Tibial artery (tissue), 4 donors: ENCODE data around the gene IL1RN.

ENCODE experiments used
- DNase-seq, 2 donors: peaks; one replicate each; pipeline ENCODE4 v3.0.0-alpha.2; 2019
- H3K27ac ChIP-seq, 2 donors: fragments of 200-600 bp; sonication (generic) in 1 of 2; 1 replicate in 1 of 2; 2 replicates in 1 of 2; pipeline ENCODE4 v1.5.1; 2018 to 2019; ENCODE audit warnings: mild to moderate bottlenecking in 1 of 2
- H3K27me3 ChIP-seq, 2 donors: fragments of 200-600 bp; sonication (generic) in 1 of 2; one replicate each; pipeline versions ENCODE4 v1.5.1 to v1.6.0; 2016 to 2019
- H3K36me3 ChIP-seq, 3 donors: fragments of 200-600 bp; sonication (generic) in 2 of 3; one replicate each; pipeline ENCODE4 v1.5.1; 2016 to 2019; ENCODE audit warnings: mild to moderate bottlenecking in 2 of 3
- H3K4me1 ChIP-seq, 4 donors: fragments of 200-600 bp; sonication (generic) in 2 of 4; 1 replicate in 3 of 4; 2 replicates in 1 of 4; pipeline ENCODE4 v1.5.1; 2016 to 2019
- H3K4me3 ChIP-seq, 2 donors: fragments of 200-600 bp; sonication (generic) in 1 of 2; 1 replicate in 1 of 2; 2 replicates in 1 of 2; pipeline ENCODE4 v1.5.1; 2018 to 2019; ENCODE audit warnings: mild to moderate bottlenecking in 2 of 2
- H3K9me3 ChIP-seq, 3 donors: fragments of 200-600 bp; sonication (generic) in 1 of 3; one replicate each; pipeline ENCODE4 v1.5.1; 2016 to 2019
- CTCF ChIP-seq, 2 experiments: fragments of 200-600 bp in 1 of 2; fragments of 450-650 bp in 1 of 2; IDR thresholded peaks; one replicate each; pipeline ENCODE4 v1.5.1; 2017 to 2019; ENCODE audit warnings: antibody characterized with exemption in 2 of 2, mild to moderate bottlenecking in 1 of 2, moderate library complexity in 1 of 2
- intact Hi-C: fragments of 100-400 bp; cut with DNase I; formaldehyde crosslinking; loops from one replicate; pipeline ENCODE4 v1.15.0; 2023; ENCODE audit warnings: low total_unique reads

Gene IL1RN

GRCh38 chr2:113175736-113176695 lies 48.6 kb downstream of the IL1RN start:
- H3K9me3 ChIP-seq, result no peaks in the 10 kb centered on the region
- no peaks in the 10 kb centered on the region for H3K27me3 ChIP-seq
- H3K4me1 ChIP-seq, result no peaks in the 10 kb centered on the region
- no peak for TF ChIP-seq CTCF (IDR thresholded peaks at IDR 0.05)
- DNase-seq, result peak in 1 of 2 donors; percentile 37
- H3K27ac ChIP-seq, result no peak overlapping the region
- no peaks in the 10 kb centered on the region for H3K36me3 ChIP-seq
- intact Hi-C loops, result no loop called here
- H3K4me3 ChIP-seq, result no peak overlapping the region

GRCh38 chr2:113176696-113177355 lies 49.4 kb downstream of the IL1RN start:
- no peak for TF ChIP-seq CTCF (IDR thresholded peaks at IDR 0.05)
- H3K4me3 ChIP-seq, result no peak overlapping the region
- H3K27me3 ChIP-seq, result no peaks in the 10 kb centered on the region
- intact Hi-C loops, result no loop called here
- no peaks in the 10 kb centered on the region for H3K36me3 ChIP-seq
- no peak overlapping the region for H3K27ac ChIP-seq
- peak in 1 of 2 donors; percentile 28 for DNase-seq
- no peaks in the 10 kb centered on the region for H3K9me3 ChIP-seq
- peaks cover 0 to 4% (median 0%) of the 10 kb centered on the region in 4 donors for H3K4me1 ChIP-seq

GRCh38 chr2:113178069-113178746 lies 50.8 kb downstream of the IL1RN start:
- H3K27ac ChIP-seq, result no peak overlapping the region
- H3K4me1 ChIP-seq, result peaks cover 0 to 4% (median 0%) of the 10 kb centered on the region in 4 donors
- H3K27me3 ChIP-seq, result no peaks in the 10 kb centered on the region
- no peak overlapping the region for H3K4me3 ChIP-seq
- no peaks in the 10 kb centered on the region for H3K9me3 ChIP-seq
- intact Hi-C loops, result no loop called here
- no peak for TF ChIP-seq CTCF (IDR thresholded peaks at IDR 0.05)
- DNase-seq, result peak in 1 of 2 donors; percentile 25
- H3K36me3 ChIP-seq, result no peaks in the 10 kb centered on the region

- Histone ChIP-seq H3K36me3 (no peaks in the 10 kb centered on the region), H3K9me3 (no peaks in the 10 kb centered on the region), H3K27me3 (no peaks in the 10 kb centered on the region), H3K4me1 (peaks cover 0 to 4% (median 0%) of the 10 kb centered on the region in 4 donors), H3K27ac (no peak overlapping the region), H3K4me3 (no peak overlapping the region)
- TF ChIP-seq CTCF (IDR thresholded peaks at IDR 0.05), result no peak
- DNase-seq, result peak in 1 of 2 donors; percentile 23
- intact Hi-C loops, result no loop called here
These were observed 51.5 kb downstream of the IL1RN start for GRCh38 chr2:113178891-113179290.

- Histone ChIP-seq H3K36me3 (no peaks in the 10 kb centered on the region), H3K27me3 (no peaks in the 10 kb centered on the region), H3K4me3 (no peak overlapping the region), H3K9me3 (no peaks in the 10 kb centered on the region), H3K27ac (no peak overlapping the region), H3K4me1 (peaks cover 0 to 4% (median 0%) of the 10 kb centered on the region in 4 donors)
- TF ChIP-seq CTCF (IDR thresholded peaks at IDR 0.05), result no peak
- peak in 1 of 2 donors; percentile 20 for DNase-seq
- intact Hi-C loops, result no loop called here
These were observed 52.1 kb downstream of the IL1RN start for GRCh38 chr2:113179446-113180045.
